ENCODE results near the gene IL19. TPM values are rescaled to one million over a fixed set of nuclear protein-coding genes. Genes with fewer than 3 reads are reported as not detected.

The IL19 gene
- polyA plus RNA-seq, 1 of the 3 experiments (the other 2 are of a cell fraction), result not detected

DNA sequence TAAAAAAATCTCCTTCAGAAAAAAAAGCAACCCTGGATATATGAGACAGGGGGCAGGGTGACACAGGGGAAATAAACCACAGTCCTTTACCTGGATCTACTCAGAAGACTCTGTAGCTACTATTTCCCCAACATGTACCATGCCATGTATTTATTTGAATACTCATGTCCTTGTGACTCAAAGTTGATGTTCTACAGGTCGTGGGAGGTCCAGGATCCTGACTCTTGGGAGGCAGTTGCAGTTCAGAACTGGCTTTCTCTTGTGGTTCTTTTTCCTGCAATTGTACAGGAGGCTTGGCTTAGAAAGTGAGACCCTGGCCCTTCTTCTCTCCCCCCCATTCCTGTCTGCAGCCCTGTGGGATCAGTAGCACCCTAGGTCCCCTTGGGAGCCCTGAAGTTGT is 120.8 kb downstream of the IL19 start:
- POLR2A ChIA-PET, result no interaction called here

More for the DNA sequence above, 120.8 kb downstream of the IL19 start:
- no peak overlapping the region for H3K27ac ChIP-seq (ENCODE audit: low read depth in 2 of 2, low read length in 1 of 2)
- CTCF ChIA-PET, result interaction anchor here (1.4 to 1.8 kb wide), 3 partner anchors 21 to 165 kb away, joined by 3 to 5 read pairs (median 3); partner anchors contain the start of gene IL20
- H3K9me3 ChIP-seq, result no peaks in the 10 kb centered on the region
- H3K9me2 ChIP-seq, result no peaks in the 10 kb centered on the region
- no peak overlapping the region for H2AFZ ChIP-seq (ENCODE audit: low read depth)
- no peak overlapping the region for H3K9ac ChIP-seq
- no peaks in the 10 kb centered on the region for H3F3A ChIP-seq (replicated peaks; ENCODE audit: insufficient read depth)
- peaks cover under 1% of the 10 kb centered on the region; the same call in 1 of the 2 replicates for H3K27me3 ChIP-seq (ENCODE audit: insufficient read depth)
- no peaks in the 10 kb centered on the region for H3K4me1 ChIP-seq (ENCODE audit: control insufficient read depth in 1 of 2, insufficient read depth in 2 of 2, low read depth in 1 of 2, low read length in 1 of 2)
- H3K79me2 ChIP-seq (ENCODE audit: insufficient read depth), result no peaks in the 10 kb centered on the region
- H4K20me1 ChIP-seq (ENCODE audit: insufficient read depth), result no peaks in the 10 kb centered on the region
- TF ChIP-seq GATA2 (CRISPR knock-in tag; IDR thresholded peaks at IDR 0.05) (no peak), MEF2A (IDR thresholded peaks at IDR 0.05; ENCODE audit: borderline replicate concordance, low read depth) (no peak), RAD21 (IDR thresholded peaks at IDR 0.05; ENCODE audit: low read length) (no peak), RFX5 (IDR thresholded peaks at IDR 0.05; ENCODE audit: low read length) (no peak), FOXM1 (IDR thresholded peaks at IDR 0.05; ENCODE audit: low read depth) (no peak), FOXJ3 (CRISPR knock-in tag; IDR thresholded peaks at IDR 0.05) (no peak)
- TF ChIP-seq, protein P1, sequence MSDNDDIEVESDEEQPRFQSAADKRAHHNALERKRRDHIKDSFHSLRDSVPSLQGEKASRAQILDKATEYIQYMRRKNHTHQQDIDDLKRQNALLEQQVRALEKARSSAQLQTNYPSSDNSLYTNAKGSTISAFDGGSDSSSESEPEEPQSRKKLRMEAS (IDR thresholded peaks at IDR 0.05; ENCODE audit: low read depth), result no peak
- TF ChIP-seq, protein P2, sequence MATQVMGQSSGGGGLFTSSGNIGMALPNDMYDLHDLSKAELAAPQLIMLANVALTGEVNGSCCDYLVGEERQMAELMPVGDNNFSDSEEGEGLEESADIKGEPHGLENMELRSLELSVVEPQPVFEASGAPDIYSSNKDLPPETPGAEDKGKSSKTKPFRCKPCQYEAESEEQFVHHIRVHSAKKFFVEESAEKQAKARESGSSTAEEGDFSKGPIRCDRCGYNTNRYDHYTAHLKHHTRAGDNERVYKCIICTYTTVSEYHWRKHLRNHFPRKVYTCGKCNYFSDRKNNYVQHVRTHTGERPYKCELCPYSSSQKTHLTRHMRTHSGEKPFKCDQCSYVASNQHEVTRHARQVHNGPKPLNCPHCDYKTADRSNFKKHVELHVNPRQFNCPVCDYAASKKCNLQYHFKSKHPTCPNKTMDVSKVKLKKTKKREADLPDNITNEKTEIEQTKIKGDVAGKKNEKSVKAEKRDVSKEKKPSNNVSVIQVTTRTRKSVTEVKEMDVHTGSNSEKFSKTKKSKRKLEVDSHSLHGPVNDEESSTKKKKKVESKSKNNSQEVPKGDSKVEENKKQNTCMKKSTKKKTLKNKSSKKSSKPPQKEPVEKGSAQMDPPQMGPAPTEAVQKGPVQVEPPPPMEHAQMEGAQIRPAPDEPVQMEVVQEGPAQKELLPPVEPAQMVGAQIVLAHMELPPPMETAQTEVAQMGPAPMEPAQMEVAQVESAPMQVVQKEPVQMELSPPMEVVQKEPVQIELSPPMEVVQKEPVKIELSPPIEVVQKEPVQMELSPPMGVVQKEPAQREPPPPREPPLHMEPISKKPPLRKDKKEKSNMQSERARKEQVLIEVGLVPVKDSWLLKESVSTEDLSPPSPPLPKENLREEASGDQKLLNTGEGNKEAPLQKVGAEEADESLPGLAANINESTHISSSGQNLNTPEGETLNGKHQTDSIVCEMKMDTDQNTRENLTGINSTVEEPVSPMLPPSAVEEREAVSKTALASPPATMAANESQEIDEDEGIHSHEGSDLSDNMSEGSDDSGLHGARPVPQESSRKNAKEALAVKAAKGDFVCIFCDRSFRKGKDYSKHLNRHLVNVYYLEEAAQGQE (IDR thresholded peaks at IDR 0.05; ENCODE audit: low read depth, low read length), result no peak
- H3K4me3 ChIP-seq (ENCODE audit: low read depth in 2 of 2, low read length in 1 of 2), result no peak overlapping the region
- 58% methylated on average over 1 of the region's 1 CpG for WGBS (ENCODE audit: low lambda C conversion rate)
- no peak for DNase-seq
- no peak overlapping the region for H3K4me2 ChIP-seq
- no peaks in the 10 kb centered on the region for H3K36me3 ChIP-seq (replicated peaks in 1 of 2; ENCODE audit: control insufficient read depth in 1 of 2, insufficient read depth in 2 of 2, low read length in 1 of 2)

Small RNAs within 50 kb of the gene (small RNA-seq; reads per million reads assigned to genes)
- 0 reads per million in 7 experiments for gene RF00019

Other genes with a start within 250 kb of the IL19 start
- 59.5 and 83.2 TPM in 2 replicates for gene EIF2D, start 158.3 kb upstream of the IL19 start, polyA plus RNA-seq (2012; rRNA removed)
- gene DYRK3, start 135.2 kb upstream of the IL19 start, polyA plus RNA-seq (2012; rRNA removed), result 3.6 and 5.8 TPM in 2 replicates
- 45.9 and 46.8 TPM in 2 replicates for gene MAPKAPK2, start 85.9 kb upstream of the IL19 start, polyA plus RNA-seq (2012; rRNA removed)
- not detected in 2 replicates for gene IL10, start 1.7 kb downstream of the IL19 start, polyA plus RNA-seq (2012; rRNA removed)
- gene IL20, start 94.8 kb downstream of the IL19 start, polyA plus RNA-seq (2012; rRNA removed), result not detected in 2 replicates
- gene IL24, start 126.7 kb downstream of the IL19 start, polyA plus RNA-seq (2012; rRNA removed), result 0.03 TPM in 1 of 2 replicates, not detected in the other
- 0.05 and 0.15 TPM in 2 replicates for gene FCMR, start 151.2 kb downstream of the IL19 start, polyA plus RNA-seq (2012; rRNA removed)
- not detected in 2 replicates for gene PIGR, start 175.7 kb downstream of the IL19 start, polyA plus RNA-seq (2012; rRNA removed)
- not detected in 2 replicates for gene FCAMR, start 199.7 kb downstream of the IL19 start, polyA plus RNA-seq (2012; rRNA removed)